ENCODE data around the gene TTC21B. TPM values are rescaled to one million over a fixed set of nuclear protein-coding genes. Genes with fewer than 3 reads are reported as not detected.

Gene TTC21B
- total and polyA plus RNA-seq, 2 of the 8 experiments (the other 6 are each of a cell fraction or from before 2014, with no cell fraction given): 6.9 to 20.8 TPM

GRCh38 chr2:165877565-165878550 is 75.7 kb downstream of the TTC21B start:
- TF ChIP-seq EZH2 (IDR thresholded peaks at IDR 0.05; ENCODE audit: low read depth, low read length, severe bottlenecking) (no peak), SIX5 (IDR thresholded peaks at IDR 0.05; ENCODE audit: low read depth, low read length) (no peak), CEBPB (IDR thresholded peaks at IDR 0.05; ENCODE audit: low read depth, low read length) (no peak), POU5F1 (IDR thresholded peaks at IDR 0.05; ENCODE audit: low read depth, low read length) (no peak), FOSL1 (IDR thresholded peaks at IDR 0.05; ENCODE audit: insufficient read depth, low read depth, low read length) (no peak), POLR2AphosphoS5 (IDR thresholded peaks at IDR 0.05; ENCODE audit: low read depth, low read length) (no peak), SIRT6 (IDR thresholded peaks at IDR 0.05; ENCODE audit: low read length) (no peak), CREB1 (IDR thresholded peaks at IDR 0.05) (no peak)

More at GRCh38 chr2:165877565-165878550, 75.7 kb downstream of the TTC21B start:
- no peaks in the 10 kb centered on the region for H3K9me3 ChIP-seq (ENCODE audit: insufficient read depth in 2 of 2, low read depth in 1 of 2, low read length in 1 of 2)
- H2BK15ac ChIP-seq (ENCODE audit: low read length): no peak overlapping the region
- H4K5ac ChIP-seq (ENCODE audit: insufficient read length, low read depth, low read length): no peak overlapping the region
- H3K27me3 ChIP-seq (replicated peaks in 1 of 4; ENCODE audit: control insufficient read depth in 3 of 4, extremely low read depth in 1 of 4, insufficient read depth in 3 of 4, low read length in 3 of 4): peaks cover 0 to 1% (median 0%) of the 10 kb centered on the region in 4 experiments; a peak in 1 of 7 replicates
- no peak overlapping the region for H2AK5ac ChIP-seq (ENCODE audit: low read depth, low read length)
- 96 to 100% methylated on average over 1 to 6 of the region's 6 CpGs for WGBS, 2 experiments (ENCODE audit: extremely low coverage in 1 of 2, insufficient coverage in 1 of 2, insufficient read length in 1 of 2, insufficient replicate concordance in 2 of 2, low coverage in 1 of 2, low lambda C conversion rate in 2 of 2, missing lambda C conversion rate in 1 of 2)
- H3K79me2 ChIP-seq (ENCODE audit: control insufficient read depth in 1 of 2, insufficient read depth in 2 of 2, low read length in 2 of 2): no peaks in the 10 kb centered on the region
- no peak overlapping the region for H4K91ac ChIP-seq (replicated peaks; ENCODE audit: insufficient read length, low read length)
- no peak overlapping the region for H3K23ac ChIP-seq (ENCODE audit: insufficient read length)
- H2BK120ac ChIP-seq (replicated peaks; ENCODE audit: low read depth, low read length): no peak overlapping the region
- H2AFZ ChIP-seq (ENCODE audit: low read length): no peak overlapping the region
- no peaks in the 10 kb centered on the region for H4K20me1 ChIP-seq (replicated peaks in 1 of 2; ENCODE audit: control insufficient read depth in 1 of 2, insufficient read depth in 2 of 2, low read length in 2 of 2)
- H4K8ac ChIP-seq (ENCODE audit: extremely low read depth, insufficient read depth, low read length): no peak overlapping the region
- no peak overlapping the region for H3K4ac ChIP-seq (replicated peaks; ENCODE audit: insufficient read length, low read depth, low read length)
- H3K36me3 ChIP-seq (ENCODE audit: control insufficient read depth in 2 of 4, insufficient read depth in 4 of 4, low read length in 3 of 4): peaks cover 0 to 17% (median 3%) of the 10 kb centered on the region in 4 experiments; a peak in 5 of 8 replicates
- H3K56ac ChIP-seq (replicated peaks; ENCODE audit: insufficient read length, low read depth, low read length): no peak overlapping the region
- H2BK5ac ChIP-seq (ENCODE audit: low read depth, low read length): no peak overlapping the region
- H3K23me2 ChIP-seq (ENCODE audit: low read depth, low read length): no peaks in the 10 kb centered on the region
- H3K14ac ChIP-seq (ENCODE audit: insufficient read length): no peak overlapping the region
- H3K4me2 ChIP-seq (ENCODE audit: insufficient read depth in 1 of 2, low read depth in 2 of 2, low read length in 2 of 2): no peak overlapping the region
- FAIRE-seq (no peak), DNase-seq (ENCODE audit: low read depth in 1 of 2, low spot score in 2 of 2) (no peak)
- ChIA-PET POLR2A (ENCODE audit: partially characterized antibody) (no interaction called here), CTCF (ENCODE audit: partially characterized antibody) (interaction anchor here (1.1 kb wide), 1 partner anchor 187 kb away, joined by 6 read pairs; no protein-coding TSS in a partner anchor)
- no peaks in the 10 kb centered on the region for H3K79me1 ChIP-seq (ENCODE audit: low read depth, low read length)
- H2BK12ac ChIP-seq (ENCODE audit: low read depth, low read length): no peak overlapping the region
- H3K9ac ChIP-seq (replicated peaks in 1 of 4; ENCODE audit: extremely low read depth in 1 of 4, low read depth in 3 of 4, low read length in 3 of 4): no peak overlapping the region
- no peak overlapping the region for H3K18ac ChIP-seq (ENCODE audit: extremely low read depth, low read length)
- H3K4me3 ChIP-seq (ENCODE audit: extremely low read depth in 1 of 4, insufficient read depth in 2 of 4, low read depth in 3 of 4, low read length in 4 of 4): no peak overlapping the region
- H3K4me1 ChIP-seq (replicated peaks in 1 of 4; ENCODE audit: control insufficient read depth in 3 of 4, insufficient read depth in 4 of 4, low read length in 3 of 4): no peaks in the 10 kb centered on the region
- H3K27ac ChIP-seq (ENCODE audit: low read depth, low read length): no peak overlapping the region
- no peak overlapping the region for H2BK20ac ChIP-seq (ENCODE audit: low read length)
